ENCODE data around the gene RPUSD1.
"Not testable (repeated sequence)": the region's sequence is repeated elsewhere in the genome, so short reads cannot be mapped to it uniquely, and the experiment has no call there.

The RPUSD1 gene

GRCh38 chr16:747978-748746 lies 40.0 kb downstream of the RPUSD1 start:
- DNase-seq (ENCODE audit: low spot score) = no peak

GRCh38 chr16:746637-747036 lies 41.5 kb downstream of the RPUSD1 start:
- no peak for DNase-seq (ENCODE audit: low spot score)

DNA sequence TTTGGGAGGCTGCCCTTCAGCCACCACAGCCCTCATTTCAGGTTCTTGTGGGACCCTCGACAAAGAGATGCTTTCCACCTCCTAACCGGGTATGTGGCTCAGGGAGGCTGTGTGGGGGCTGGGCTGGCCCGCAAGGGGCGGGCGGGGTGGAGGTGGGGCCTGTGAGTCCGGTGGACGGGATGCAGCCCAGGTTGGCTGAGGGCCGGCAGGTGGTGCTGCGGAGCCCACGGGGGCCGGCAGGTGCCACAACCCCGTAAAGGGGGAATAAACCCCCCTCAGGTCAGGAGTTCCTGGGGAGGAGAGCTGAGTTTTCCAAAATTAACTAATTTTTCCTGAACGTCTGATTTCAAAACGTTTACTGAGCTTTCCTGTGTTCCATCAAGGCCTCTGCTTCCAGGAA lies 42.4 kb downstream of the RPUSD1 start:
- DNase-seq (ENCODE audit: low spot score) = no peak

GRCh38 chr16:743794-744500 lies 44.2 kb downstream of the RPUSD1 start:
- DNase-seq (ENCODE audit: low spot score) = no peak

GRCh38 chr16:742894-743293 lies 45.3 kb downstream of the RPUSD1 start:
- not testable (repeated sequence) for DNase-seq (ENCODE audit: low spot score)

DNA sequence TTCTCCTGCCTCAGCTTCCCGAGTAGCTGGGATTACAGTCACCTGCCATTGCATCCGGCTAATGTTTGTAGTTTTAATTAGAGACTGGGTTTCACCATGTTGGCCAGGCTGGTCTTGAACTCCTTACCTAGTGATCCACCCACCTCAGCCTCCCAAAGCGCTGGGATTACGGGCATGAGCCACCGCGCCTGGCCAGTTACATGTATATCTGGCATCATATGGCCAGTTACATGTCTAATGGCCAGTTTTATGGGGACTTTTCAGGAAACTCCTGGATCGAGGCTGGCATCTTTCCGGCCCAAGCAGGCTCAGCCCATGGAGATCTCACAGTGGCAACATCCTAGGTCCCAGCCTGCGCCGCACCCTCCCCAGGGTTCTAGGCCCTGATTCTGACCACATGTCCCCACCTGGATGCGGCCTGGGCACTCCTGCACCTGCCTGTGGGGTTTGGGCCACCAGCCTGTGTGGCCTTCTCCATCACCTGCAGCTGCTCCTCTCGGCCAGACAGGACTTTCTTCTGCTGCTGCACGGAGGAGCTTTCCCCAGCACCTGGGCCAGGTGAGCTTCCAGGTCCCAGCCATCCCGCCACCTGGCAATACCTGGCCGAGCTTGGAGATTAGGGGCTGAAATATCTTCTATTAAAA lies 46.1 kb downstream of the RPUSD1 start:
- DNase-seq (ENCODE audit: low spot score) = no peak

- peak; percentile 91 for DNase-seq (ENCODE audit: low spot score)
Measured at GRCh38 chr16:740764-741505, 47.2 kb downstream of the RPUSD1 start, which contains the start of gene CIAO3. Gene CIAO3, minus strand, starts transcription at chr16:740997. Its CDS starts 12 bp downstream, at chr16:740985.

DNA sequence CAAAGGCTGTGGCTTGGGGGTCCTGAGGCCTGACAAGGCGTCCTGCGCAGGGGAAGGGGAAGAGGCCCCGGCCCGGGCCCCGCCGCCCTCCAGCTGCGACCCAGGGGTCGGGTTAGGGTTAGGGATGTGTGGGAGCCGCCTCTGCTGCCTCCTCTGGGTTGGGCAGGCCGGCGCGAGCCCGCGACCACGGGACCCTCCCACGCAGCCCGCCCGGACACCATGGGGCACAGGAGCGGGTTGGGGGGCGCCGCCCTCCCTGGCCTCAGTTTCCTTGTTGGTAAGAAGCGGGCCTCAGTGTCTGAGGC lies 47.8 kb downstream of the RPUSD1 start:
- no peak for DNase-seq (ENCODE audit: low spot score)

GRCh38 chr16:739560-740458 lies 48.4 kb downstream of the RPUSD1 start:
- DNase-seq (ENCODE audit: low spot score) = no peak

DNA sequence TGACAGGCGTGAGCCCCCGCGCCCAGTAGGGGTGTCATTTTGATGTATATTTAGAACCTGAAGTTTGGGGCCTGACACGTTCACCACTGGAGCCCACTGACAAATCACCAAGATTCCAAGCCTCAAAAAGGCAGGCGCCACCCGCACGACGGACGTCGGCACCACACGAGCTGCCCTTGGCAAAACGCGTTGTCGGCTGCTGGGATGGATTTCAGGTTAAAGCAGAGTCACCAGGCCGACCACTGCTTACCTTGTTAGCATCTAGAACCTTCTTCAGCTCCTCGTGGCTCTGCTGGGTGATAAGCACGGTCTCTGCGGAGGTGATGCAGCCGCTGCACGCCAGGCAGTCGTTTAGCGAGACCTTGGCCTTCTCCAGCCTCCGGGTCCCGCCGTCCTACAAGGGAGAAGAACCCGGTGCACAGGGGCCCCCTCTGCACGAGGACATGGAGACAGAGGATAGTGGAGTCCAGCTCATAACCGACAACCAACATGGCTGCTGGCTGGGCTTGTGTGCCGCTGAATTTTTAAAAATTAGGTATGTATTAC lies 51.2 kb downstream of the RPUSD1 start:
- DNase-seq (ENCODE audit: low spot score) = no peak

GRCh38 chr16:735982-736453 lies 52.2 kb downstream of the RPUSD1 start:
- no peak for DNase-seq (ENCODE audit: low spot score)

GRCh38 chr16:734981-735881 lies 53.0 kb downstream of the RPUSD1 start:
- no peak for DNase-seq (ENCODE audit: low spot score)
